ENCODE results near the gene FNBP1. TPM values are rescaled to one million over a fixed set of nuclear protein-coding genes. Genes with fewer than 3 reads are reported as not detected.
"Not testable (repeated sequence)": the region's sequence is repeated elsewhere in the genome, so short reads cannot be mapped to it uniquely, and the experiment has no call there.

The FNBP1 gene
- total RNA-seq, 1 experiment from 2014 or later: 43.6 TPM

DNA sequence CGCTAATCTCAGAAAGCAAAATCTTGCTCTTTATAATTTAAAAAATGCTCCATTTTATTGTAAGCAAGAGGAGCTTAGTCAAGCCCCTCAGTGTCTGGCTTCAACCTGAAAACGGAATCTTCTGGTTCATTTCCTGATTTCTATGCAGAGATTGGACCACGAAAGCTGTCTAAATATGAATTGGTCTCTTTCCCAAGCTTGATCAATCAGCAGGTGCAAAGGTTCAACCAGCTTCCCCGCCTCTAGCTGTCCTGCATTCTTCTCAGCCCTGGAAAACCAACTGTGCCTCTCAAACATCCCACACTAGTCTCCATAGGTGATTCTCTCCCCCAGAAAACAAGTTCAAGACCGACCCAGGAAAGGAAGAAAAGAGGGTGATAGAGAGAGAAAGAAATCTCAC, 34.5 kb downstream of the FNBP1 start:
- Mint-ChIP-seq H3K4me3 (no peak overlapping the region), H3K36me3 (no peaks in the 10 kb centered on the region), H3K9me3 (no peaks in the 10 kb centered on the region), H3K27ac (no peak overlapping the region), H3K4me1 (no peaks in the 10 kb centered on the region; the same call in 1 of the 2 replicates), H3K27me3 (ENCODE audit: low read depth) (no peaks in the 10 kb centered on the region)
- ATAC-seq: no peak
- no peak for TF ChIP-seq SMAD4 (CRISPR knock-in tag; IDR thresholded peaks at IDR 0.05)
- no peak for TF ChIP-seq CBFB (CRISPR knock-in tag; IDR thresholded peaks at IDR 0.05; ENCODE audit: low read depth)
- TF ChIP-seq, protein P1, sequence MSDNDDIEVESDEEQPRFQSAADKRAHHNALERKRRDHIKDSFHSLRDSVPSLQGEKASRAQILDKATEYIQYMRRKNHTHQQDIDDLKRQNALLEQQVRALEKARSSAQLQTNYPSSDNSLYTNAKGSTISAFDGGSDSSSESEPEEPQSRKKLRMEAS (CRISPR knock-in tag; IDR thresholded peaks at IDR 0.05): no peak
- no peak for TF ChIP-seq ZNF232 (CRISPR knock-in tag; IDR thresholded peaks at IDR 0.05)
- TF ChIP-seq NR1H2 (CRISPR knock-in tag; IDR thresholded peaks at IDR 0.05): no peak
- TF ChIP-seq NFYB (CRISPR knock-in tag; conservative IDR thresholded peaks at IDR 0.05; ENCODE audit: low read depth): no peak
- TF ChIP-seq ESRRA (CRISPR knock-in tag; IDR thresholded peaks at IDR 0.05; ENCODE audit: borderline replicate concordance): no peak
- no peak for TF ChIP-seq STAT6 (CRISPR knock-in tag; conservative IDR thresholded peaks at IDR 0.05; ENCODE audit: low read depth)
- no peak for TF ChIP-seq SOX15 (CRISPR knock-in tag; IDR thresholded peaks at IDR 0.05)
- TF ChIP-seq ZSCAN18 (CRISPR knock-in tag; IDR thresholded peaks at IDR 0.05): no peak
- no peak for TF ChIP-seq CDX4 (CRISPR knock-in tag; IDR thresholded peaks at IDR 0.05; ENCODE audit: borderline replicate concordance)
- TF ChIP-seq, protein P2, sequence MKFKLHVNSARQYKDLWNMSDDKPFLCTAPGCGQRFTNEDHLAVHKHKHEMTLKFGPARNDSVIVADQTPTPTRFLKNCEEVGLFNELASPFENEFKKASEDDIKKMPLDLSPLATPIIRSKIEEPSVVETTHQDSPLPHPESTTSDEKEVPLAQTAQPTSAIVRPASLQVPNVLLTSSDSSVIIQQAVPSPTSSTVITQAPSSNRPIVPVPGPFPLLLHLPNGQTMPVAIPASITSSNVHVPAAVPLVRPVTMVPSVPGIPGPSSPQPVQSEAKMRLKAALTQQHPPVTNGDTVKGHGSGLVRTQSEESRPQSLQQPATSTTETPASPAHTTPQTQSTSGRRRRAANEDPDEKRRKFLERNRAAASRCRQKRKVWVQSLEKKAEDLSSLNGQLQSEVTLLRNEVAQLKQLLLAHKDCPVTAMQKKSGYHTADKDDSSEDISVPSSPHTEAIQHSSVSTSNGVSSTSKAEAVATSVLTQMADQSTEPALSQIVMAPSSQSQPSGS (CRISPR knock-in tag; IDR thresholded peaks at IDR 0.05; ENCODE audit: borderline replicate concordance, low read depth): no peak
- TF ChIP-seq AR (CRISPR knock-in tag; IDR thresholded peaks at IDR 0.05): no peak
- no peak for TF ChIP-seq TCF7 (CRISPR knock-in tag; IDR thresholded peaks at IDR 0.05; ENCODE audit: low read depth)
- no peak for TF ChIP-seq FOXP4 (CRISPR knock-in tag; IDR thresholded peaks at IDR 0.05)
- TF ChIP-seq ZBTB21 (CRISPR knock-in tag; IDR thresholded peaks at IDR 0.05; ENCODE audit: borderline replicate concordance): no peak
- no peak for TF ChIP-seq TEAD4 (CRISPR knock-in tag; IDR thresholded peaks at IDR 0.05)
- TF ChIP-seq, protein P3, sequence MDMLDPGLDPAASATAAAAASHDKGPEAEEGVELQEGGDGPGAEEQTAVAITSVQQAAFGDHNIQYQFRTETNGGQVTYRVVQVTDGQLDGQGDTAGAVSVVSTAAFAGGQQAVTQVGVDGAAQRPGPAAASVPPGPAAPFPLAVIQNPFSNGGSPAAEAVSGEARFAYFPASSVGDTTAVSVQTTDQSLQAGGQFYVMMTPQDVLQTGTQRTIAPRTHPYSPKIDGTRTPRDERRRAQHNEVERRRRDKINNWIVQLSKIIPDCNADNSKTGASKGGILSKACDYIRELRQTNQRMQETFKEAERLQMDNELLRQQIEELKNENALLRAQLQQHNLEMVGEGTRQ (CRISPR knock-in tag; IDR thresholded peaks at IDR 0.05): no peak
- TF ChIP-seq TP53 (CRISPR knock-in tag; IDR thresholded peaks at IDR 0.05): no peak
- no peak for DNase-seq (ENCODE audit: low spot score)
- CTCF ChIA-PET: no interaction called here
- POLR2A ChIA-PET: no interaction called here

DNA sequence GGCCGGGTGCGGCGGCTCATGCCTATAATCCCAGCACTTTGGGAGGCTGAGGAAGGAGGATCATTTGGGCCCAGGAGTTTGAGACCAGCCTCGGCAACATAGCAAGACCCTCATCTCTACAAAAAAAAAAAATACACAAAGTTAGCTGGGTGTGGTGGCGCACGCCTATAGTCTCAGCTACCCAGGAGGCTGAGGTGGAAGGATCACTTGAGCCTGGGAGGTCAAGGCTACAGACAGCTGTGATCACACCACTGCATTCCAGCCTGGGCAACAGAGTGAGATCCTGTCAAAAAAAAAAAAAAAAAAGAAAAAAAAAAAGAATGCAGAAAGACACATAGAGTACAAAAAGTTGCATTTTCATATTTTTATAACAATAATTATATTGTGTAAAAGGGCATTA, 36.0 kb downstream of the FNBP1 start:
- H3K36me3 Mint-ChIP-seq; H3K27me3 Mint-ChIP-seq (ENCODE audit: low read depth); ATAC-seq; CTCF ChIA-PET; POLR2A ChIA-PET; DNase-seq (ENCODE audit: low spot score); H3K27ac Mint-ChIP-seq; H3K4me3 Mint-ChIP-seq; H3K9me3 Mint-ChIP-seq: not testable (repeated sequence)
- peaks cover 10% of the 10 kb centered on the region for H3K4me1 Mint-ChIP-seq
